ENCODE results near the gene POU2F1.
A peak's percentile ranks its signal among the peaks of the same experiment; 100 is the strongest.

POU2F1 gene

DNA sequence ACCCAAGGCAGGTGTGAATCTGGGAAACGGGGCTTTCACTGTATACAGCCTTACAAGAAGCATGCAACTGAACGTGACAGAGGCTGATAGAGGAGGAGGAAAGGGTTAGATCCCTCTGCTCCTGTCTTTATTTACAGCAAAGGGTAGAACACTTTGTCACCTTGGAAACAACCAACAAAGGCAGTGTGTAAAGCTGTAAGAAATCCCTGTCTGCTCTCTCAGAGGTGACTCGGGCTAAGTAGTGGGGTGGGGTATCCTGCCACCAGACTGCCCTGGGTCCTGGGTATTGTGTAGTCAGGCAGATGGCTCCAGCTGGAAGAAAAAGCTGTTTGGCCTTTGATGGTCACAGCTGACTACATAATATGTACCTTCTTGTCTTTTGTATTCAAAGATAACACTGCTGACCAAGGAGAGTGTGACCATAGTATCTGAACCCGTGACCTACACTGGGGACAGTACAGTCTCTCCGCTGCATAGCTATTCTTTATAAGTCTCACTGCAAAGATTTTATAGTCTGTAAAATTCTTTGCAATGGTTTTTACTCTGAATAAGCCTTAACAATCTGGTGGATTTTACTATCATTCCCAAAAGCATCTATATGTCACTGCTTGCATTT, 22.1 kb upstream of the POU2F1 start:
- no peak overlapping the region for H3K18ac ChIP-seq (ENCODE audit: low read depth in 1 of 2, low read length in 2 of 2)
- no peak overlapping the region for H2AFZ ChIP-seq (ENCODE audit: low read depth, low read length)
- no peak overlapping the region for H2BK5ac ChIP-seq (ENCODE audit: low read depth, low read length, poor library complexity, severe bottlenecking)
- no peak overlapping the region for H3K4ac ChIP-seq (ENCODE audit: low read depth in 1 of 2, low read length in 2 of 2)
- no peaks in the 10 kb centered on the region for H3K4me1 ChIP-seq (ENCODE audit: control insufficient read depth, insufficient read depth, low read depth, low read length)
- no peak overlapping the region for H3K23ac ChIP-seq (ENCODE audit: low read length in 2 of 2)
- H2BK120ac ChIP-seq (ENCODE audit: low read depth, low read length): no peak overlapping the region
- peak overlapping the region; percentile 15 for H4K91ac ChIP-seq (ENCODE audit: low read length)
- no peaks in the 10 kb centered on the region for H3K36me3 ChIP-seq (ENCODE audit: control insufficient read depth in 1 of 2, insufficient read depth in 2 of 2, low read depth in 1 of 2, low read length in 2 of 2)
- no peak overlapping the region for H4K8ac ChIP-seq (ENCODE audit: low read length)
- H3K4me2 ChIP-seq (ENCODE audit: low read length, poor library complexity, severe bottlenecking): no peak overlapping the region
- H3K9me3 ChIP-seq (ENCODE audit: control insufficient read depth, low read length): no peaks in the 10 kb centered on the region
- WGBS: 30% methylated on average over 3 of the region's 5 CpGs
- peak; percentile 31 for DNase-seq
- no peaks in the 10 kb centered on the region for H3K79me1 ChIP-seq (replicated peaks; ENCODE audit: low read length, poor library complexity, severe bottlenecking)
- peaks cover 0 to 6% of the 10 kb centered on the region in 2 experiments for H3K27me3 ChIP-seq (ENCODE audit: control insufficient read depth in 1 of 2, insufficient read depth in 1 of 2, low read length in 2 of 2)
- H2AK5ac ChIP-seq (ENCODE audit: low read length, severe bottlenecking): no peak overlapping the region
- H3K4me3 ChIP-seq (ENCODE audit: insufficient read depth in 1 of 2, low read depth in 1 of 2, low read length in 2 of 2): no peak overlapping the region
- no peak overlapping the region for H2BK15ac ChIP-seq (ENCODE audit: low read depth, poor library complexity, severe bottlenecking)
- H3K9ac ChIP-seq (ENCODE audit: low read length): no peak overlapping the region
- no peak overlapping the region for H2BK12ac ChIP-seq (ENCODE audit: low read length in 2 of 2)
- H3K14ac ChIP-seq (ENCODE audit: low read length in 2 of 2): no peak overlapping the region
- H3K27ac ChIP-seq (ENCODE audit: low read length, poor library complexity, severe bottlenecking): no peak overlapping the region

DNA sequence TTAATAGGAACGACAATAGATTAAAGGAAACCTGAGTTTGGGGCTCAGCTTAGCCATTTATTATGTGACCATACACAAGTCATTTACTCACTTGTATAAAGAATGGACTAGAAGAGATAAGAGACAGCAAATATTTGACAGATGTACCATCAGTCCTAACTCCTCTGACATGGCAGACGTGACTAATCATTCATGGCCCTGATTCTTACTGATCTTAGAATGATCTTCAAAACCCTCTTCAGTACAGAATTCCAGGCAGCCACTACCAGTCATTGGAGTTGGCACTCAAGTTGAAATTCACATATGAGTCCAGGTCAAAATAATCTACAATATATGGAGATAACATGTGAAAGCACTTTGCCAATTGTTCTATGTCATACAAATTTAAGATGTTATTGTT, 21.0 kb upstream of the POU2F1 start:
- H3K18ac ChIP-seq (ENCODE audit: low read depth in 1 of 2, low read length in 2 of 2): no peak overlapping the region
- no peak overlapping the region for H2BK120ac ChIP-seq (ENCODE audit: low read depth, low read length)
- H3K36me3 ChIP-seq (ENCODE audit: control insufficient read depth in 1 of 2, insufficient read depth in 2 of 2, low read depth in 1 of 2, low read length in 2 of 2): no peaks in the 10 kb centered on the region
- no peak overlapping the region for H2BK5ac ChIP-seq (ENCODE audit: low read depth, low read length, poor library complexity, severe bottlenecking)
- WGBS: 83% methylated on average over 2 of the region's 2 CpGs
- no peak overlapping the region for H2BK12ac ChIP-seq (ENCODE audit: low read length in 2 of 2)
- H3K27ac ChIP-seq (ENCODE audit: low read length, poor library complexity, severe bottlenecking): no peak overlapping the region
- H3K4ac ChIP-seq (ENCODE audit: low read depth in 1 of 2, low read length in 2 of 2): no peak overlapping the region
- H2AFZ ChIP-seq (ENCODE audit: low read depth, low read length): no peak overlapping the region
- H3K27me3 ChIP-seq (ENCODE audit: control insufficient read depth in 1 of 2, insufficient read depth in 1 of 2, low read length in 2 of 2): peaks cover 0 to 6% of the 10 kb centered on the region in 2 experiments
- H3K4me2 ChIP-seq (ENCODE audit: low read length, poor library complexity, severe bottlenecking): no peak overlapping the region
- no peak overlapping the region for H2BK15ac ChIP-seq (ENCODE audit: low read depth, poor library complexity, severe bottlenecking)
- H3K79me1 ChIP-seq (replicated peaks; ENCODE audit: low read length, poor library complexity, severe bottlenecking): no peaks in the 10 kb centered on the region
- H3K4me1 ChIP-seq (ENCODE audit: control insufficient read depth, insufficient read depth, low read depth, low read length): no peaks in the 10 kb centered on the region
- H3K9ac ChIP-seq (ENCODE audit: low read length): no peak overlapping the region
- no peak overlapping the region for H3K14ac ChIP-seq (ENCODE audit: low read length in 2 of 2)
- no peak overlapping the region for H2AK5ac ChIP-seq (ENCODE audit: low read length, severe bottlenecking)
- H3K23ac ChIP-seq (ENCODE audit: low read length in 2 of 2): no peak overlapping the region
- no peak for DNase-seq
- H3K4me3 ChIP-seq (ENCODE audit: insufficient read depth in 1 of 2, low read depth in 1 of 2, low read length in 2 of 2): no peak overlapping the region
- no peak overlapping the region for H4K91ac ChIP-seq (ENCODE audit: low read length)
- H3K9me3 ChIP-seq (ENCODE audit: control insufficient read depth, low read length): no peaks in the 10 kb centered on the region
- no peak overlapping the region for H4K8ac ChIP-seq (ENCODE audit: low read length)

DNA sequence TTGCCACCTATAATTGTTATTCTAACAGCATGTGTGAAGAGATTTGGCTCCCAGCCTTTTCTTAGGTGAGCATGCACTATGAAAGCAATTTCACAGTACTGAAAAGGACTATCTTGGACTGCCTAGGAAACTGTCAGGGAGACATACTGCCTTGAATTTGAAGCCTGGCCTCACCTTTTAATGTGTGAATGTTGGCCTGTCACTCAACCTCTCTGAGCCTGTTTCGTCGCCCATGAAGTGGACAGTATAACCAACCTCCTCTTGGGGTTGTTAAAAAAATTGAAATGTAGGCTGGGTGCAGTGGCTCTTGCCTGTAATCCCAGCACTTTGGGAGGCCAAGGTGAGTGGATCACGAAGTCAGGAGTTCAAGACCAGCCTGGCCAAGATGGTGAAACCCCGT, 20.4 kb upstream of the POU2F1 start:
- Histone ChIP-seq H3K9me3 (ENCODE audit: control insufficient read depth, low read length) (no peaks in the 10 kb centered on the region), H2BK15ac (ENCODE audit: low read depth, poor library complexity, severe bottlenecking) (no peak overlapping the region), H3K4me1 (ENCODE audit: control insufficient read depth, insufficient read depth, low read depth, low read length) (no peaks in the 10 kb centered on the region), H3K9ac (ENCODE audit: low read length) (no peak overlapping the region), H2BK5ac (ENCODE audit: low read depth, low read length, poor library complexity, severe bottlenecking) (no peak overlapping the region), H3K4me3 (ENCODE audit: insufficient read depth in 1 of 2, low read depth in 1 of 2, low read length in 2 of 2) (no peak overlapping the region), H3K27ac (ENCODE audit: low read length, poor library complexity, severe bottlenecking) (no peak overlapping the region), H4K8ac (ENCODE audit: low read length) (no peak overlapping the region), H3K4ac (ENCODE audit: low read depth in 1 of 2, low read length in 2 of 2) (no peak overlapping the region), H2AK5ac (ENCODE audit: low read length, severe bottlenecking) (no peak overlapping the region), H3K4me2 (ENCODE audit: low read length, poor library complexity, severe bottlenecking) (no peak overlapping the region), H3K23ac (ENCODE audit: low read length in 2 of 2) (no peak overlapping the region), H3K18ac (ENCODE audit: low read depth in 1 of 2, low read length in 2 of 2) (no peak overlapping the region), H2BK12ac (ENCODE audit: low read length in 2 of 2) (no peak overlapping the region), H3K27me3 (ENCODE audit: control insufficient read depth in 1 of 2, insufficient read depth in 1 of 2, low read length in 2 of 2) (peaks cover 0 to 6% of the 10 kb centered on the region in 2 experiments), H3K79me1 (replicated peaks; ENCODE audit: low read length, poor library complexity, severe bottlenecking) (no peaks in the 10 kb centered on the region), H4K91ac (ENCODE audit: low read length) (no peak overlapping the region), H2BK120ac (ENCODE audit: low read depth, low read length) (no peak overlapping the region), H3K14ac (ENCODE audit: low read length in 2 of 2) (no peak overlapping the region), H2AFZ (ENCODE audit: low read depth, low read length) (no peak overlapping the region), H3K36me3 (ENCODE audit: control insufficient read depth in 1 of 2, insufficient read depth in 2 of 2, low read depth in 1 of 2, low read length in 2 of 2) (no peaks in the 10 kb centered on the region)
- no peak for DNase-seq
- WGBS: 100% methylated on average over 2 of the region's 4 CpGs

DNA sequence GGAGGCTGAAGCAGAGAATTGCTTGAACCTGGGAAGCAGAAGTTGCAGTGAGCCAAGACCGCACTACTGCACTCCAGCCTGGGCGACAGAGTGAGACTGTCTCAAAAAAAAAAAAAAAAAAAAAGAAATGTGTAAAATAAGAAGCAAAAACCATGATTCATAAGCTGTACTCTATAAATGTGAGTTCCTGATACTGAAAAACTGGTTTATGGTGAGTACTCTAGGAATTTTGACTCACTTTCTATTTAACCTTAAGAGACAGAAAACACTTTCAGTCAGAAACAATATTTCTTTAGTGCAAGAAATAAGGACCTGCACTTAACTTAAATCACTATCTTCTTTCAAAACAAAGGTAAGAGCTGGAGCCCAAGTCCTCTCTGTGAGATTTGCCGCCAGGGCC, 19.9 kb upstream of the POU2F1 start:
- peaks cover 0 to 6% of the 10 kb centered on the region in 2 experiments for H3K27me3 ChIP-seq (ENCODE audit: control insufficient read depth in 1 of 2, insufficient read depth in 1 of 2, low read length in 2 of 2)
- H3K79me1 ChIP-seq (replicated peaks; ENCODE audit: low read length, poor library complexity, severe bottlenecking): no peaks in the 10 kb centered on the region
- no peak overlapping the region for H4K8ac ChIP-seq (ENCODE audit: low read length)
- no peak overlapping the region for H3K27ac ChIP-seq (ENCODE audit: low read length, poor library complexity, severe bottlenecking)
- H3K4ac ChIP-seq (ENCODE audit: low read depth in 1 of 2, low read length in 2 of 2): no peak overlapping the region
- no peaks in the 10 kb centered on the region for H3K9me3 ChIP-seq (ENCODE audit: control insufficient read depth, low read length)
- H3K9ac ChIP-seq (ENCODE audit: low read length): no peak overlapping the region
- H3K4me2 ChIP-seq (ENCODE audit: low read length, poor library complexity, severe bottlenecking): no peak overlapping the region
- H2BK5ac ChIP-seq (ENCODE audit: low read depth, low read length, poor library complexity, severe bottlenecking): no peak overlapping the region
- H3K36me3 ChIP-seq (ENCODE audit: control insufficient read depth in 1 of 2, insufficient read depth in 2 of 2, low read depth in 1 of 2, low read length in 2 of 2): no peaks in the 10 kb centered on the region
- WGBS: 95% methylated on average over 1 of the region's 3 CpGs
- H2BK120ac ChIP-seq (ENCODE audit: low read depth, low read length): no peak overlapping the region
- no peak overlapping the region for H2AFZ ChIP-seq (ENCODE audit: low read depth, low read length)
- H3K18ac ChIP-seq (ENCODE audit: low read depth in 1 of 2, low read length in 2 of 2): no peak overlapping the region
- no peak overlapping the region for H3K14ac ChIP-seq (ENCODE audit: low read length in 2 of 2)
- no peak overlapping the region for H2BK15ac ChIP-seq (ENCODE audit: low read depth, poor library complexity, severe bottlenecking)
- no peak overlapping the region for H2BK12ac ChIP-seq (ENCODE audit: low read length in 2 of 2)
- no peak overlapping the region for H4K91ac ChIP-seq (ENCODE audit: low read length)
- no peak overlapping the region for H3K23ac ChIP-seq (ENCODE audit: low read length in 2 of 2)
- H3K4me3 ChIP-seq (ENCODE audit: insufficient read depth in 1 of 2, low read depth in 1 of 2, low read length in 2 of 2): no peak overlapping the region
- H2AK5ac ChIP-seq (ENCODE audit: low read length, severe bottlenecking): no peak overlapping the region
- DNase-seq: no peak
- H3K4me1 ChIP-seq (ENCODE audit: control insufficient read depth, insufficient read depth, low read depth, low read length): no peaks in the 10 kb centered on the region

All from mesenchymal stem cell (in vitro differentiated cells and primary cell).